ENCODE data around the gene GSN. TPM values are rescaled to one million over a fixed set of nuclear protein-coding genes. Genes with fewer than 3 reads are reported as not detected.

GSN gene
- total RNA-seq, 2 donors from 2014 or later = 9.4 to 40.9 TPM

GRCh38 chr9:121259935-121260334 is 8.0 kb upstream of the GSN start:
- Mint-ChIP-seq H3K27ac (no peak overlapping the region), H3K27me3 (peaks cover 0 to 12% of the 10 kb centered on the region in 2 donors), H3K9me3 (no peaks in the 10 kb centered on the region), H3K4me3 (no peak overlapping the region), H3K36me3 (no peaks in the 10 kb centered on the region), H3K4me1 (ENCODE audit: low read depth in 2 of 2) (no peaks in the 10 kb centered on the region)
- ATAC-seq = no peak
- DNase-seq (ENCODE audit: low spot score) = no peak

DNA sequence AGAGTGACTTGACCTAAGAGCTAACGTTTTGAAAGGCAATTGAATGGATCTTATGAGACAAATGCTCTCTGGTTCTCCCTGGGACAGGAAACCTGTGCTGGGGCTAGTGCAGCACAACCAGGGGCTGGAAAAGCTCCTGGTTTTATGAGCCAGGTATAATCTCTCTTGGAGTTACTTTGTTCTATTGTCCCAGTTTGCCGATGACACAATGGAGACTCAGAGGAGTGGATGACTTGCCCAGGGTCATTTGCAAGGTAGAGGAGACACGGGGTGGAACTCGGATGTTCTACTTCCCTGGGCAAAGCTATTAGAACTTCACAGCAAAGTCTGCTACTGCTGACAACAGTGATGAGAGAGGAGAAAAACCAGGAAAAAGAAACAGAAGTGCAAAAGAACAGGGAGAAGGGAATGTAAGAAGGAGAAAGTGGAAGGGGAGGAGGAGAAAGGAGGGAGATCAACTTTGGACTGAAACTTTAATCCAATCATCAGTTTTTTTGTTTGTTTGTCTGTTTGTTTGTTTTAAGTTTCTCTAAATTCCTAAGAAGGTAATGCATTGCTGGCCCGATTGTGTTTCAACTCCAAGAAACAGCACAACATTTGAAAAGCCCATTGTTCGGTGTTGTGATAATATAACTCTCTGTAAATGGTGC is 7.4 kb upstream of the GSN start:
- Mint-ChIP-seq H3K4me1 (ENCODE audit: low read depth in 2 of 2) (no peaks in the 10 kb centered on the region), H3K9me3 (no peaks in the 10 kb centered on the region), H3K27ac (peak overlapping the region in 1 of 2 donors; percentile 34), H3K36me3 (no peaks in the 10 kb centered on the region), H3K4me3 (no peak overlapping the region), H3K27me3 (peaks cover 0 to 12% of the 10 kb centered on the region in 2 donors)
- DNase-seq (ENCODE audit: low spot score) (no peak), ATAC-seq (no peak)

GRCh38 chr9:121261107-121261460 is 6.9 kb upstream of the GSN start:
- ATAC-seq (no peak), DNase-seq (ENCODE audit: low spot score) (no peak)
- H3K4me1 Mint-ChIP-seq (ENCODE audit: low read depth in 2 of 2) = no peaks in the 10 kb centered on the region
- H3K9me3 Mint-ChIP-seq = no peaks in the 10 kb centered on the region
- H3K27me3 Mint-ChIP-seq = peaks cover 0 to 12% of the 10 kb centered on the region in 2 donors
- H3K36me3 Mint-ChIP-seq = no peaks in the 10 kb centered on the region
- H3K27ac Mint-ChIP-seq = no peak overlapping the region
- no peak overlapping the region for H3K4me3 Mint-ChIP-seq

DNA sequence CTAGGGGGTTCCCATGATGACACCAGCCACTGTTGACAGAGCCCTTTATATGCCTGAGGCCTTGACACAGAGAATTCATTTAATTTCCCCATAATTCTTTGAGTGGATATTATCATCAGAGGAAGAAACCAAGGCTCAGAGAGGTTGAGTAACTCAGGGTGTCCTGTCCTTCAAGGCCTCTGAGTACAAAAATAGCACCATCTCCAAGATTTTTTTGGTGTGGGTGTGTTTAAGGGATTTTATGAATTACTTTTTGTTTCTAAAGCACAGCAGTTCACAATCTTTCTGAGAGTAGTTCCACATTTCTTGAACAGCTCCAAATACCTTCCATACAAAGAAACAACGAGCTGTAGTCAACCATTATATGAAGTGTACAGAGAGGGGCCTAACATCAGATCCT is 6.2 kb upstream of the GSN start:
- Mint-ChIP-seq H3K27ac (no peak overlapping the region), H3K9me3 (no peaks in the 10 kb centered on the region), H3K4me1 (ENCODE audit: low read depth in 2 of 2) (peaks cover 0 to 4% of the 10 kb centered on the region in 2 donors), H3K36me3 (no peaks in the 10 kb centered on the region), H3K27me3 (peaks cover 0 to 10% of the 10 kb centered on the region in 2 donors), H3K4me3 (no peak overlapping the region)
- no peak for DNase-seq (ENCODE audit: low spot score)
- ATAC-seq = no peak

- ATAC-seq (no peak), DNase-seq (ENCODE audit: low spot score) (no peak)
- Mint-ChIP-seq H3K4me1 (ENCODE audit: low read depth in 2 of 2) (peaks cover 4% of the 10 kb centered on the region in 2 donors), H3K27me3 (peaks cover 0 to 10% of the 10 kb centered on the region in 2 donors), H3K36me3 (no peaks in the 10 kb centered on the region), H3K27ac (no peak overlapping the region), H3K4me3 (no peak overlapping the region), H3K9me3 (no peaks in the 10 kb centered on the region)
These were observed 5.5 kb upstream of the GSN start for GRCh38 chr9:121262423-121262822.

DNA sequence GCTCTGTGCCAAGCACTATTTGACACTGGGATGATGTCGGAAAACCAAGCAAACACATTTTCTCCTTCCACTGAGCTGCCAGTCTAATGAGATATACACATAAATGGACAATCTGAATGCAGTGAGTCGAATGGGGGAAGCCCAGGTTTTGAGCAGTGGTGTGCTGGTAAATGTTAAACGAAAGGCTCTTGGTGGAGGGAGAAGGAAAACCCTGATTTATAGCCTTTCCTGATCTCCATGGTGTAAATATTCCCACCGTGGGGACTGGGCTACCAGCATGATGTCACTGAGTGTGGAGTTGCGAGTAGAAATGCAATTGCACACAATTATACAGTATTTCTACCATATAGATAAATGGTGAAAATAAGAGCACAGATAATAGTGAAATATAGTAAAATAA is 5.0 kb upstream of the GSN start:
- Mint-ChIP-seq H3K36me3 (no peaks in the 10 kb centered on the region), H3K9me3 (no peaks in the 10 kb centered on the region), H3K4me1 (ENCODE audit: low read depth in 2 of 2) (peaks cover 7 to 8% of the 10 kb centered on the region in 2 donors), H3K4me3 (no peak overlapping the region), H3K27ac (no peak overlapping the region), H3K27me3 (peaks cover 0 to 10% of the 10 kb centered on the region in 2 donors)
- no peak for DNase-seq (ENCODE audit: low spot score)
- no peak for ATAC-seq

DNA sequence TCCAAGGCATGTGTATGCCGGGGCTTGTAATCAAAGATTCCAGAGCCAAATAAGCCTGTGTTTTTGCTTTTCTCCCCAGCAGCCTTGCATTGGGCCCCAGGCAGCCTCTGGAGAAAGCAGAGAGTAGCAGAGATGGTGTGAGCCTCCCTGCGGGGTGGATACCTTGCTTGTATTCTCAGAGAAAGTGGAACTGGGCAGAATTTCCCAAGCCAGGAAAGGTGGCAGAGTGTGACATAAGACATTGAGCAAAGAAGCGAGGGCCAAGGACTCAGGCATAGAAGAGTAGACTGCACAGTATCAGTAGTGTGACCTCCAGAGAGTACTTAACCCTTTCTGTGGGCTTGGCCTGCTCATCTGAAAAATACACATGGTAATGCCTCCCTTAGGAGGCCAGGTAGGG is 1.6 kb upstream of the GSN start:
- ATAC-seq (no peak), DNase-seq (ENCODE audit: low spot score) (no peak)
- peak overlapping the region; percentile 16 for H3K4me3 Mint-ChIP-seq
- no peak overlapping the region for H3K27ac Mint-ChIP-seq
- no peaks in the 10 kb centered on the region for H3K27me3 Mint-ChIP-seq
- H3K36me3 Mint-ChIP-seq = no peaks in the 10 kb centered on the region
- peaks cover 34% of the 10 kb centered on the region in 2 donors for H3K4me1 Mint-ChIP-seq (ENCODE audit: low read depth in 2 of 2)
- H3K9me3 Mint-ChIP-seq = no peaks in the 10 kb centered on the region

DNA sequence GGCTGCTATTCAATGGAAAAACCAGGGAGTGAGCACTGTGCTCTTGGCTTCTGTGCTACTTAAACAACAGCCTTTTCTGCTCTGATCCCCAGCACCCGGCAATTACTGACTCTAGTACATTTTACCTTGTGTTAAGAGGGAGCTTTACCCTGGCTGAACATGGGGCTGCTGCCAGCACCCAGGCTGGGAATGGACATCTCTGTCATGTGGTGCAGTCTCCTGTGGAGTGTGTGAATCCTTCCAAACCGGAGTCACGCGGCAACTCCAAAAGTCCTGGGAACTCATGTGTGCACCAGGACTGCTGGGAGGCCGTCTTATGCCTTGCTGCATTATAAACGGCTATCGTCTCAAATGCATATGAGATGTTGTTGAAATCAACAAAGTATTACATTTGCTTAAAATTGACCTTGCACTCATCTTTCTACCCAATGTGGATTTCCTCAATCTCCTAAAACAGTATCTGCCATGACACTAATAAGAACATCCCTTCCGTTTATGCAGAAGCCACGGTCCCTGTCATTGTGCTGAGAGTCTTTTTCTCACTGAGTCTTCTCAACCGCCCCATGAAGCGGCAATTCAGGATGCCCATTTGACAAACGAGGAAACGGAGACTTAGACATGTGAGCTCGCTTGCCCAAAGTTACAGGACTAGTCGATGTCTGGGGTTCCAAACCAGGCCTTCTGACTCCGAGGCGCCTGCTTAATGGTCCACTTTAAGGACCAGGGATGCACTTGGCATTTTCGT is 884 bp upstream of the GSN start:
- no peak for DNase-seq (ENCODE audit: low spot score)
- Mint-ChIP-seq H3K9me3 (no peaks in the 10 kb centered on the region), H3K36me3 (no peaks in the 10 kb centered on the region), H3K27ac (no peak overlapping the region), H3K4me3 (peak overlapping the region; percentile 86), H3K27me3 (no peaks in the 10 kb centered on the region), H3K4me1 (ENCODE audit: low read depth in 2 of 2) (peaks cover 40 to 42% of the 10 kb centered on the region in 2 donors)
- ATAC-seq = no peak

GRCh38 chr9:121268598-121268850 is 562 bp downstream of the GSN start:
- Mint-ChIP-seq H3K4me3 (peak overlapping the region; percentile 86), H3K36me3 (no peaks in the 10 kb centered on the region), H3K9me3 (no peaks in the 10 kb centered on the region), H3K27me3 (no peaks in the 10 kb centered on the region), H3K4me1 (ENCODE audit: low read depth in 2 of 2) (peaks cover 50 to 51% of the 10 kb centered on the region in 2 donors), H3K27ac (peak overlapping the region; percentile 60 to 91)
- DNase-seq (ENCODE audit: low spot score) = no peak
- no peak for ATAC-seq

DNA sequence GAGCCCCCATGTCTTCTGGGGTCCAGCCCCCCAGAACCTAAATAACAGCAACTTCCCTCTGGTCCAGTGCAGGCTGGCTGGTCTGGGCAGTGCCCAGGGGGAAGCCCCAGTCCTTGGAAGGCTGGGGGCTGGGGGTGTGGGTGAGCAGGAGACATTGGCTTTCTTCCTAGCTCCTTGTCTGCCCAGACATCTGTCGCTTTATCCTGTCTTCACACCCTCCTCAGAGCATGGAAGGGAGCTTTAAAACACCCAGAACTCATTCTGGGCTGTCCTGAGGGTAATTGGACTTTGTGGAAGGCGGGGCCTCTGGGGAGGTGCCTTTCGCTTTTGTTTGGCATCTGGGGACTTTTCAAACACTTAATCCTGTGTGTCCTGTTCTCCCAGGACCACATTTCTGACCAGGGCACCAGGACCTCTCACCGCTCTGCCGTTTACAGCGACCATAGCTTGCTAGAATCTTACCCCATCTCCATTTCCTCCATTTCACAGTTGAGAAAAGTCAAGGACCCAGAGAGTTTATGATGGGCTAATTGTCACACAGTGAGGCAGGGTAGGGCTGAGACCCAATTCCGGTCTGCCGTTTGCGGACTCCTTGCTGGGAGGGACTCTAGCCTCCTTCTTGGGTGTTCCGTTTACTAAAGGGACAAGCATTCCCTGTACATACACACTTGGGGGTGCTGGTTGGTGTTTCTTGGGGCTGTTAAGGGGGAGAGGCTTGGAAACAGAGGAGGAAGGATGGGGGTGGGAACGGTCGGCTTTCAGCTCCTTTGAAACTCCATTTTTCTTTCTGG is 1.1 kb downstream of the GSN start:
- H3K36me3 Mint-ChIP-seq = no peaks in the 10 kb centered on the region
- H3K27ac Mint-ChIP-seq = peak overlapping the region; percentile 60 to 91
- H3K9me3 Mint-ChIP-seq = no peaks in the 10 kb centered on the region
- H3K4me3 Mint-ChIP-seq = peak overlapping the region; percentile 86
- DNase-seq (ENCODE audit: low spot score) = no peak
- no peaks in the 10 kb centered on the region for H3K27me3 Mint-ChIP-seq
- peaks cover 50 to 51% of the 10 kb centered on the region in 2 donors for H3K4me1 Mint-ChIP-seq (ENCODE audit: low read depth in 2 of 2)
- peak; percentile 14 to 54 for ATAC-seq

- DNase-seq (ENCODE audit: low spot score) (no peak), ATAC-seq (no peak)
- Mint-ChIP-seq H3K4me3 (peak overlapping the region; percentile 86), H3K9me3 (no peaks in the 10 kb centered on the region), H3K27ac (peak overlapping the region; percentile 60 to 91), H3K36me3 (no peaks in the 10 kb centered on the region), H3K27me3 (no peaks in the 10 kb centered on the region), H3K4me1 (ENCODE audit: low read depth in 2 of 2) (peaks cover 50 to 51% of the 10 kb centered on the region in 2 donors)
These were observed 1.8 kb downstream of the GSN start for GRCh38 chr9:121269642-121270254.

DNA sequence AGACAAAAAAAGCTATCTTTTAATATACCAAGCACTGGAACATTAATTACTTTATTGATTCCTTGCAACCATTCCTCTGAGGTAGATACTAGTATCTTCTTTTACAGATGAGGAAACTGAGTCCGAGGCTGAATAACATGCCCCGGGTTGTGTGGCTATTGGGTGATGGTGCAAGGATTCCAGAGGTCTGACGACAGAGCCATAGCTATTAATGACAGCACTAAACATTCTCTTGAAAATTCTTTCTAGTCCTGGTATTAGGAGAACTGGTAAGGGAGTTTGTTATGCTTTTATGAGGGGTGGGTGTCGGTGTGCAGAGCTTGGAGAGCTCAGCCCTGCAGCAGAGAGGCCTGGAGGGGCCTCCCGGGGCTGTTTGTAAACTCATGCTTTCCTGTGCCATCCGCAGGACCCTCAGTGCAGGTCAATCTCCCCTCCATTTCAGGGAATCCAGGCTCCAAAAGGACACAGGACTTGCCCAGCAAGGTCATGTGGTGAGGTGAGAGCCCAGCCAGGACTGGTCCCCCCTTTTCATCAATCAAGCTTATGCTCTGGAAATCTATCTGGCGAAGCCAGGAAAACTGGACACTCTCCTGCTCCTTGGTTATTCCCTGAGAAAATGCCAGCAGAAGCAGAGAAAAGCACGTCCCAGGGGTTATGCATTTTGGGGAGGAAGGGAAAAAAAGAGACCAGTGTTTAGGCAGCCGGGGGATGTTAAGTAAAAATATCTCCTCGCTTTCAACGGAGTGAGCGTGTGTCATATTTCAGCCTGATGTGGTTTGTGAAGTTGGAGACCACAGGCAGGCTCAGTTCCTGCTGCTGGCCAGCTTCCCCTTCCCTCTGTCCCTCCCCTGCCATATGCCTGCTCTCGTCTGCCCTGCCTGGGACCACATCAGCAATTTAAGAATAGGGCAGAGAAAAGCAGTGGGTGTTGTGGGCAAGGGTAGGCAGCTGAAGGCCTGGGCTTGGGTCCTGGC is 3.7 kb downstream of the GSN start:
- H3K27ac Mint-ChIP-seq = peak overlapping the region in 1 of 2 donors; percentile 75
- no peaks in the 10 kb centered on the region for H3K9me3 Mint-ChIP-seq
- peak overlapping the region; percentile 54 for H3K4me3 Mint-ChIP-seq
- peaks cover 50 to 51% of the 10 kb centered on the region in 2 donors for H3K4me1 Mint-ChIP-seq (ENCODE audit: low read depth in 2 of 2)
- DNase-seq (ENCODE audit: low spot score) (peak; percentile 6), ATAC-seq (peak; percentile 38 to 41)
- H3K36me3 Mint-ChIP-seq = no peaks in the 10 kb centered on the region
- H3K27me3 Mint-ChIP-seq = no peaks in the 10 kb centered on the region

DNA sequence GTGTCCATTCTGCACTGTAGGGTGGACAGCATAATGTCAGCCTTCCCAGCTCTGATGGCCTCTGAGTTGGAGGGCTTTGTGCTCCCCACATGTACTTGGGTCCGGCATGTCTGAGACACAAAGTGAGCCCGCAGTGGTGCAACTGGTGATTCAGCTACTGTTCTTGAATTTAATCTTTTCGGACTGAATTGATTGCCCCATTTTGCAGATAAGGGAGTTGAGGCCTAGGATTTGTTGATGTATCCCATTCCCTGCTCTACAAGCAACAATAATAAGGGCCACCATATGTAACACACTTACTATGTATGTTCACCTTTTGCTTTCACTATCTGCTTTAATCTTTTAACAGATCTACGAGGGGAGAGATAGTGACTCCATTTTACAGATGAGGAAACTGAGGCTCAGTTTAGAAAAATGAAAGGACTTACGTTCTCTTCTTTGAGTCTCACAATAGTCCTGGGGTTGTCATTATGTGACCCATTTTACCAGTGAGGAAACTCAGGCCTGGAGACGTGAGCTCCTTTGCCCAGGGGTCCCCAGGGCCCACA is 4.5 kb downstream of the GSN start:
- Mint-ChIP-seq H3K27ac (peak overlapping the region in 1 of 2 donors; percentile 76), H3K27me3 (no peaks in the 10 kb centered on the region), H3K36me3 (no peaks in the 10 kb centered on the region), H3K4me1 (ENCODE audit: low read depth in 2 of 2) (peaks cover 46 to 50% of the 10 kb centered on the region in 2 donors), H3K4me3 (no peak overlapping the region), H3K9me3 (no peaks in the 10 kb centered on the region)
- DNase-seq (ENCODE audit: low spot score) (peak; percentile 26), ATAC-seq (no peak)

All from natural killer cell treated with Interleukin-12 subunit alpha and Interleukin-12 subunit beta and Interleukin-15 and Interleukin-18, amount 100 ng/mL, for 72 hours (primary cell).